ENCODE data around the gene SLC49A3. TPM values are rescaled to one million over a fixed set of nuclear protein-coding genes. Genes with fewer than 3 reads are reported as not detected.
A peak's percentile ranks its signal among the peaks of the same experiment; 100 is the strongest.

The SLC49A3 gene
- total and polyA plus RNA-seq, 2 of the 4 experiments (the other 2 are of a cell fraction): under 0.01 to 0.32 TPM

DNA sequence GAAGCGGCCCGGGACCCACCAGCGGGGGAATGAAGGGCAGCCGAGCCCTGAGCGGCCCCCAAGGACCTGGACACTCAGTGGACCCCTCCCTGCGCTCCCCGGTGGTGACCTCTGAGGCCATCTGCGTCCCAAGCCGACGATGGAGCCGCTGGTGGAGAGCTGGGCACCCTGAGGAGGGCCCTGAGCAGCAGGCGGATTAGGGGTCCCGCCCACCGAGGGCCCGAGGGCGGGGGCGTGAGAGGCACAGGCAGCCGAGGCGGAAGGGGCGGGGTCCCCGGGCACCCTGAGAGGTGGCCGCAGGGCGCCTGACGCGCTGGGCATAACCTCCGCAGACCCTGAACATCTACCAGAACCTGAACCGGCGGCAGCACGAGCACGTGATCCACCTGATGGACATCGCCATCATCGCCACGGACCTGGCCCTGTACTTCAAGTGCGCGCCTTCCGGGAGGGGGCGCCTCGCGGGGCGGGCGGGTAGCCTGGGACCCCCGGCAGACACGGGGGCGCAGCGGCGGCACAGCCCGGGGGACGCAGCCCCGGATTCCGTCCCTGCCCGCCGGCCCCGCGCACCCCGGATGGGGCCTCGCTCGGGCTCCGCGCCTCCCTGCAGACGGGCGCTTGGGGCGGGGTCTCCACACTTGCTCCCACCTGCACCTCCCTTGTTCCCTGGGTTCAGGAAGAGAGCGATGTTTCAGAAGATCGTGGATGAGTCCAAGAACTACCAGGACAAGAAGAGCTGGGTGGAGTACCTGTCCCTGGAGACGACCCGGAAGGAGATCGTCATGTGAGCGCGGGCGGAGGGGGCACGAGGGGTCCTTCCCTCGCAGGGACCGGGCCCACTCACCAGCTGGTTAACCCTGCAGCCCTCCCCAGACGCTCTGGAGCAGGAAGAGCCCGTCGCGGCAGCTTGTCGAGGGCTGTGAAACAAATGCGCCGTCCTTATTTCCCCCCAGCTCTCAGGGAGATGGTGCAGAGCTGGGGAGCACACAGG is 25.2 kb downstream of the SLC49A3 start:
- no peak overlapping the region for H4K91ac ChIP-seq (ENCODE audit: insufficient read depth, low read depth, low read length)
- dilution Hi-C loops (cut with HindIII; ENCODE audit: low sequenced_read_pairs, unreplicated experiment) (no loop called here), intact Hi-C loops (cut with micrococcal nuclease) (no loop called here), in situ Hi-C loops (cut with MboI; ENCODE audit: low sequenced_read_pairs) (no loop called here)
- peaks cover 11% of the 10 kb centered on the region for H3K9me3 ChIP-seq (ENCODE audit: control insufficient read depth, insufficient read depth, low read length)
- no peak overlapping the region for H3K23ac ChIP-seq (ENCODE audit: low read depth, low read length)
- H2BK15ac ChIP-seq (ENCODE audit: low read depth, low read length): no peak overlapping the region
- CTCF ChIA-PET: no interaction called here
- no peak; the same call in 1 of the 2 replicates for ATAC-seq (ENCODE audit: low read depth)
- no peak overlapping the region for H3K56ac ChIP-seq (ENCODE audit: extremely low read depth, insufficient read depth, low read length)
- H2AK5ac ChIP-seq (ENCODE audit: low read depth, low read length): no peak overlapping the region
- no peaks in the 10 kb centered on the region for H3K4me1 ChIP-seq (ENCODE audit: control insufficient read depth, insufficient read depth, low read length)
- peak overlapping the region; percentile 50 for H2AK9ac ChIP-seq (replicated peaks; ENCODE audit: low read depth, low read length, poor library complexity)
- POLR2A ChIA-PET (ENCODE audit: unreplicated experiment): no interaction called here
- no peak overlapping the region; the same call in 1 of the 2 replicates for H4K5ac ChIP-seq (ENCODE audit: low read depth, low read length)
- H2BK20ac ChIP-seq (ENCODE audit: low read depth, low read length): no peak overlapping the region
- H3K4ac ChIP-seq (ENCODE audit: low read depth, low read length): no peak overlapping the region
- 9% methylated on average over 23 of the region's 80 CpGs; no CpG with 5 or more reads in 1 of the 2 experiments for whole genome bisulfite sequencing, 2 experiments (ENCODE audit: extremely low coverage in 2 of 2, insufficient read length in 1 of 2)
- no peak overlapping the region for H3K9ac ChIP-seq (ENCODE audit: low read depth, low read length)
- no peak for DNase-seq
- no peaks in the 10 kb centered on the region for H3K79me1 ChIP-seq (ENCODE audit: low read depth in 1 of 2, low read length in 2 of 2)
- H2BK120ac ChIP-seq (ENCODE audit: low read depth, low read length): no peak overlapping the region
- no TSS peak for BruUV-seq (replicated peaks)
- H3K27me3 ChIP-seq (ENCODE audit: control insufficient read depth, insufficient read depth, low read length): peaks cover 4% of the 10 kb centered on the region; the same call in 1 of the 2 replicates
- peak overlapping the region; percentile 78 for H2AFZ ChIP-seq (replicated peaks; ENCODE audit: low read length, poor library complexity)
- H3K36me3 ChIP-seq (ENCODE audit: control insufficient read depth, insufficient read depth, low read length): no peaks in the 10 kb centered on the region
- H3K27ac ChIP-seq (ENCODE audit: insufficient read depth, low read length): no peak overlapping the region
- no peak overlapping the region for H2BK5ac ChIP-seq (ENCODE audit: low read depth, low read length, poor library complexity, severe bottlenecking)
- H3K4me3 ChIP-seq (ENCODE audit: insufficient read depth, low read depth, low read length): peak overlapping the region; percentile 40
- H3K18ac ChIP-seq (ENCODE audit: low read depth, low read length): no peak overlapping the region
- H3K9me1 ChIP-seq (ENCODE audit: insufficient read depth, low read length): no peaks in the 10 kb centered on the region
- TF ChIP-seq FOS (IDR thresholded peaks at IDR 0.05; ENCODE audit: low read depth, low read length): no peak
- no peak for TF ChIP-seq NFE2L2 (IDR thresholded peaks at IDR 0.05; ENCODE audit: low read depth, low read length)
- TF ChIP-seq CHD1 (IDR thresholded peaks at IDR 0.05; ENCODE audit: low read depth, low read length): no peak
- no peak for TF ChIP-seq SMC3 (IDR thresholded peaks at IDR 0.05; ENCODE audit: low read depth, low read length)
- TF ChIP-seq CEBPB (IDR thresholded peaks at IDR 0.05; ENCODE audit: low read depth, low read length): no peak
- TF ChIP-seq RFX5 (IDR thresholded peaks at IDR 0.05; ENCODE audit: low read depth, low read length): no peak
- no peak for TF ChIP-seq MAFK (IDR thresholded peaks at IDR 0.05; ENCODE audit: low read depth, low read length)
- no peak for TF ChIP-seq RCOR1 (IDR thresholded peaks at IDR 0.05; ENCODE audit: insufficient replicate concordance, low read length)
- TF ChIP-seq MXI1 (IDR thresholded peaks at IDR 0.05; ENCODE audit: borderline replicate concordance, low read depth, low read length): no peak
- no peak overlapping the region for H3K14ac ChIP-seq (replicated peaks; ENCODE audit: low read depth, low read length)
- H3K4me2 ChIP-seq (ENCODE audit: low read depth, low read length): peak overlapping the region; percentile 77; the same call in 1 of the 2 replicates
- no peaks in the 10 kb centered on the region for H4K20me1 ChIP-seq (ENCODE audit: insufficient read depth, low read length)
- 0 out of 4 replicates have a peak overlapping the region, but pooled peaks of 1 of the 2 experiments have one; percentile 25 for H4K8ac ChIP-seq (ENCODE audit: low read depth in 2 of 2, low read length in 2 of 2)
